ENCODE data around the gene IGSF8. TPM values are rescaled to one million over a fixed set of nuclear protein-coding genes. Genes with fewer than 3 reads are reported as not detected.
A peak's percentile ranks its signal among the peaks of the same experiment; 100 is the strongest.

The IGSF8 gene
- total and polyA plus RNA-seq, 2 of the 8 experiments (the other 6 are each of a cell fraction or from before 2014, with no cell fraction given): 69.6 to 132 TPM

- H3K79me2 ChIP-seq (ENCODE audit: control insufficient read depth in 1 of 2, insufficient read depth in 2 of 2, low read length in 2 of 2): no peaks in the 10 kb centered on the region
- H3K27me3 ChIP-seq (replicated peaks in 1 of 4; ENCODE audit: control insufficient read depth in 3 of 4, extremely low read depth in 1 of 4, insufficient read depth in 3 of 4, low read length in 3 of 4): peaks cover 0 to 42% (median 30%) of the 10 kb centered on the region in 4 experiments; a peak in 6 of 7 replicates
- no peaks in the 10 kb centered on the region; the same call in 1 of the 2 replicates for H3K23me2 ChIP-seq (ENCODE audit: low read depth, low read length)
- peak overlapping the region; percentile 49; the same call in 1 of the 2 replicates for H2AK5ac ChIP-seq (ENCODE audit: low read depth, low read length)
- no peak overlapping the region for H3K27ac ChIP-seq (ENCODE audit: low read depth, low read length)
- peaks cover 0 to 4% of the 10 kb centered on the region in 2 experiments; a peak in 1 of 4 replicates for H3K9me3 ChIP-seq (ENCODE audit: insufficient read depth in 2 of 2, low read depth in 1 of 2, low read length in 1 of 2)
- no peak overlapping the region for H3K56ac ChIP-seq (replicated peaks; ENCODE audit: insufficient read length, low read depth, low read length)
- CTCF ChIA-PET (ENCODE audit: partially characterized antibody): interaction anchor here (0.5 to 50.1 kb wide), 27 partner anchors 11 to 886 kb away, joined by 3 to 1874 read pairs (median 6); partner anchors contain the start of genes ATP1A2, CASQ1, IGSF8 and KCNJ10
- H3K18ac ChIP-seq (ENCODE audit: extremely low read depth, low read length): no peak overlapping the region
- no peak for DNase-seq (ENCODE audit: low read depth in 1 of 2, low spot score in 2 of 2)
- no peak overlapping the region for H3K4me3 ChIP-seq (ENCODE audit: extremely low read depth in 1 of 4, insufficient read depth in 2 of 4, low read depth in 3 of 4, low read length in 4 of 4)
- H3K9ac ChIP-seq (replicated peaks in 1 of 4; ENCODE audit: extremely low read depth in 1 of 4, low read depth in 3 of 4, low read length in 3 of 4): no peak overlapping the region
- peak overlapping the region in 1 of 2 experiments; percentile 16; a peak in 1 of 4 replicates for H3K4me2 ChIP-seq (ENCODE audit: insufficient read depth in 1 of 2, low read depth in 2 of 2, low read length in 2 of 2)
- H4K5ac ChIP-seq (ENCODE audit: insufficient read length, low read depth, low read length): no peak overlapping the region
- 96% methylated on average over 23 of the region's 30 CpGs; no CpG with 5 or more reads in 1 of the 2 experiments for WGBS, 2 experiments (ENCODE audit: extremely low coverage in 1 of 2, insufficient coverage in 1 of 2, insufficient read length in 1 of 2, insufficient replicate concordance in 2 of 2, low coverage in 1 of 2, low lambda C conversion rate in 2 of 2, missing lambda C conversion rate in 1 of 2)
- H3K14ac ChIP-seq (ENCODE audit: insufficient read length): no peak overlapping the region
- no peaks in the 10 kb centered on the region for H4K20me1 ChIP-seq (replicated peaks in 1 of 2; ENCODE audit: control insufficient read depth in 1 of 2, insufficient read depth in 2 of 2, low read length in 2 of 2)
- H2BK5ac ChIP-seq (ENCODE audit: low read depth, low read length): peak overlapping the region; percentile 64; the same call in 1 of the 2 replicates
- H4K8ac ChIP-seq (ENCODE audit: extremely low read depth, insufficient read depth, low read length): no peak overlapping the region
- TF ChIP-seq RNF2 (IDR thresholded peaks at IDR 0.05; ENCODE audit: borderline replicate concordance, low read depth, low read length, missing control alignments, poor library complexity, severe bottlenecking) (peak; percentile 1), POU5F1 (IDR thresholded peaks at IDR 0.05; ENCODE audit: low read depth, low read length) (no peak)
- H3K4me1 ChIP-seq (replicated peaks in 1 of 4; ENCODE audit: control insufficient read depth in 3 of 4, insufficient read depth in 4 of 4, low read length in 3 of 4): peaks cover 0 to 5% (median 3%) of the 10 kb centered on the region in 4 experiments; a peak in 4 of 7 replicates
- no peak overlapping the region for H3K4ac ChIP-seq (replicated peaks; ENCODE audit: insufficient read length, low read depth, low read length)
- no peak for FAIRE-seq
- no peak overlapping the region for H2AFZ ChIP-seq (ENCODE audit: low read length)
- H2BK120ac ChIP-seq (replicated peaks; ENCODE audit: low read depth, low read length): no peak overlapping the region
- H4K91ac ChIP-seq (replicated peaks; ENCODE audit: insufficient read length, low read length): peak overlapping the region; percentile 36
- peak overlapping the region; percentile 49; the same call in 1 of the 2 replicates for H2BK20ac ChIP-seq (ENCODE audit: low read length)
- H3K36me3 ChIP-seq (ENCODE audit: control insufficient read depth in 2 of 4, insufficient read depth in 4 of 4, low read length in 3 of 4): peaks cover 0 to 5% (median 0%) of the 10 kb centered on the region in 4 experiments; a peak in 1 of 8 replicates
- no peaks in the 10 kb centered on the region for H3K79me1 ChIP-seq (ENCODE audit: low read depth, low read length)
- H2BK12ac ChIP-seq (ENCODE audit: low read depth, low read length): peak overlapping the region; percentile 93; the same call in 1 of the 2 replicates
- H2BK15ac ChIP-seq (ENCODE audit: low read length): peak overlapping the region; percentile 92; the same call in 1 of the 2 replicates
- POLR2A ChIA-PET (ENCODE audit: partially characterized antibody): interaction anchor here (1.0 to 4.6 kb wide), 5 partner anchors 8 to 111 kb away, joined by 3 to 39 read pairs (median 4); partner anchors contain the start of gene IGSF8
- H3K23ac ChIP-seq (ENCODE audit: insufficient read length): no peak overlapping the region
Measured at GRCh38 chr1:160084771-160085321, 13.6 kb downstream of the IGSF8 start.

All from H1 (cell line).